Fibroblast of mammary gland (primary cell): ENCODE data around the gene RIMS1.
A peak's percentile ranks its signal among the peaks of the same experiment; 100 is the strongest.

Experiments used
- DNase-seq: peaks from one replicate; pipeline ENCODE4 v3.0.0-alpha.2; 2010; ENCODE audit warnings: low read depth
- H3K4me3 ChIP-seq: 2 replicates; pipeline ENCODE4 v1.5.1; 2011; ENCODE audit warnings: low read depth, mild to moderate bottlenecking, low read length, moderate library complexity; ENCODE audit not compliant: control insufficient read depth
- TF ChIP-seq, protein P1 (sequence below): conservative IDR thresholded peaks from 2 replicates; pipeline ENCODE4 v1.5.1; 2011; ENCODE audit warnings: low read depth, low read length, inconsistent platforms; ENCODE audit not compliant: control insufficient read depth, insufficient read depth

RIMS1 gene

GRCh38 chr6:72064399-72064975 is 178.1 kb downstream of the RIMS1 start:
- DNase-seq, result no peak
- no peak overlapping the region for H3K4me3 ChIP-seq
- TF ChIP-seq, protein P1, sequence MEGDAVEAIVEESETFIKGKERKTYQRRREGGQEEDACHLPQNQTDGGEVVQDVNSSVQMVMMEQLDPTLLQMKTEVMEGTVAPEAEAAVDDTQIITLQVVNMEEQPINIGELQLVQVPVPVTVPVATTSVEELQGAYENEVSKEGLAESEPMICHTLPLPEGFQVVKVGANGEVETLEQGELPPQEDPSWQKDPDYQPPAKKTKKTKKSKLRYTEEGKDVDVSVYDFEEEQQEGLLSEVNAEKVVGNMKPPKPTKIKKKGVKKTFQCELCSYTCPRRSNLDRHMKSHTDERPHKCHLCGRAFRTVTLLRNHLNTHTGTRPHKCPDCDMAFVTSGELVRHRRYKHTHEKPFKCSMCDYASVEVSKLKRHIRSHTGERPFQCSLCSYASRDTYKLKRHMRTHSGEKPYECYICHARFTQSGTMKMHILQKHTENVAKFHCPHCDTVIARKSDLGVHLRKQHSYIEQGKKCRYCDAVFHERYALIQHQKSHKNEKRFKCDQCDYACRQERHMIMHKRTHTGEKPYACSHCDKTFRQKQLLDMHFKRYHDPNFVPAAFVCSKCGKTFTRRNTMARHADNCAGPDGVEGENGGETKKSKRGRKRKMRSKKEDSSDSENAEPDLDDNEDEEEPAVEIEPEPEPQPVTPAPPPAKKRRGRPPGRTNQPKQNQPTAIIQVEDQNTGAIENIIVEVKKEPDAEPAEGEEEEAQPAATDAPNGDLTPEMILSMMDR, result no peak

DNA sequence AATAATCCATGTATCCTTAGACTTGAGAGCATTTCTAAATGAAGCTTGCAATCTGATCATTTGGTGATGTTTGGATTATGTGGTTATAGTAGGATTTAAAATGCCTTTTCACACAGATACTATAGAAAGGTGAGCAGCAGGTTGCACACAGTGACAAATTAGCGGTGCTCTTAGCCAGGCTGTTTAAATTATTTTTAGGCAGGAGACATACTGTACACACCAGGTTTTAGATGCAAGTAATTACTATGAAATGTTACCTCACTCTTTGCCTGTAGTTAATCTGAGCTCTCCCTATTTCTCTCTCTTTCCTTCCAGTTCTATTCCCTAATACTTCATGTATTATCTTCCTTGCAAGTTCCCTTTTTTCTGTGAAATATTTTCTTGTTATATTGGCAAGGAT is 191.7 kb downstream of the RIMS1 start:
- no peak for DNase-seq
- no peak overlapping the region for H3K4me3 ChIP-seq
- TF ChIP-seq, protein P1, result no peak

GRCh38 chr6:72080260-72080941 is 194.1 kb downstream of the RIMS1 start:
- peak; percentile 0 for DNase-seq
- no peak overlapping the region for H3K4me3 ChIP-seq
- TF ChIP-seq, protein P1, result no peak

GRCh38 chr6:72081871-72082270 is 195.5 kb downstream of the RIMS1 start:
- DNase-seq, result no peak
- TF ChIP-seq, protein P1, result no peak

GRCh38 chr6:72083976-72084375 is 197.6 kb downstream of the RIMS1 start:
- no peak for DNase-seq
- no peak overlapping the region for H3K4me3 ChIP-seq
- TF ChIP-seq, protein P1, result no peak

More at GRCh38 chr6:72081871-72082270, 195.5 kb downstream of the RIMS1 start:
- no peak overlapping the region for H3K4me3 ChIP-seq

GRCh38 chr6:72084992-72085569 is 198.7 kb downstream of the RIMS1 start:
- TF ChIP-seq, protein P1, result peak; percentile 37
- peak; percentile 28 for DNase-seq
- no peak overlapping the region for H3K4me3 ChIP-seq
